Activated CD4-positive, CD25-positive, alpha-beta regulatory T cell treated with anti-CD3 and anti-CD28 coated beads, Interleukin-2, amount 50 U/mL, for 72 hours (primary cell): ENCODE data around the gene GGCX.
"Not testable (repeated sequence)": the region's sequence is repeated elsewhere in the genome, so short reads cannot be mapped to it uniquely, and the experiment has no call there.

Source experiments
- DNase-seq: peaks from one replicate; pipeline ENCODE4 v3.0.0; 2021

The GGCX gene

GRCh38 chr2:85560812-85561279, 447 bp downstream of the GGCX start:
- DNase-seq, result no peak

GRCh38 chr2:85560403-85560726, 928 bp downstream of the GGCX start:
- not testable (repeated sequence) for DNase-seq

DNA sequence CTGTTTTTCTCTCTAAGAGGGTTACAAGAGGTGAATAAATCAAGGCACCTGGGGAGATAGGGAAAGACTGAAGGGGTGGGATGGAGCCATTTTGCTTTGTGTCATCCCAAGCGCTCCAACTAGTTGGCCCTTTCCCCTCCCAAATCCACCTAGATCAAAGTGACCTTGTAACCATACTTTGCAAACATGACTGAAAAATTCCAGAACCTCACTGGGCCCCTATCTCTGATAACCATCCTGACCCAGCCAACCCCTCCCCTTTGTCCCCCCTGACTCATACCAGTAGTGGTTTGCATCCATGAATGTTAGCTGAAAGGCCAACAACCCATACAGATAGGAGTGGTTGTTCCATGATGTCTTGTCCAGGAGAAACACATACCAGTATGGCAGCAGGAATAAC, 3.1 kb downstream of the GGCX start:
- no peak for DNase-seq

DNA sequence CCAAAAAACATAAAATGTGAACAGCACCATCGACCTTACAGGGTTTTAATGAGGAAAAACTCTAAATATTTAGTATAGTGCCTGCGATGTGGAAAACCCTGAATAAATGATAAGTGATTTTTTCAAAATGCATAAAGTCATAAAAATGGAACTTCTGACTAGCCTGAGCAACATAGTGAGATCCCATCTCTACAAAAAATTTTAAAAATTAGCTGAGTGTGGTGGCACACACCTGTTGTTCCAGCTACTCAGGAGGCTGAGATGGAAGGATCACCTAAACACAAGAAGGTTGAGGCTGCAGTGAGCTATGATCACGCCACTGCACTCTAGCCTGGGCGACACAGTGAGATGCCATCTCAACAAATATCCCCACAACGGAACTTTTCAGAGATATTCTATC, 4.2 kb downstream of the GGCX start:
- DNase-seq, result no peak

DNA sequence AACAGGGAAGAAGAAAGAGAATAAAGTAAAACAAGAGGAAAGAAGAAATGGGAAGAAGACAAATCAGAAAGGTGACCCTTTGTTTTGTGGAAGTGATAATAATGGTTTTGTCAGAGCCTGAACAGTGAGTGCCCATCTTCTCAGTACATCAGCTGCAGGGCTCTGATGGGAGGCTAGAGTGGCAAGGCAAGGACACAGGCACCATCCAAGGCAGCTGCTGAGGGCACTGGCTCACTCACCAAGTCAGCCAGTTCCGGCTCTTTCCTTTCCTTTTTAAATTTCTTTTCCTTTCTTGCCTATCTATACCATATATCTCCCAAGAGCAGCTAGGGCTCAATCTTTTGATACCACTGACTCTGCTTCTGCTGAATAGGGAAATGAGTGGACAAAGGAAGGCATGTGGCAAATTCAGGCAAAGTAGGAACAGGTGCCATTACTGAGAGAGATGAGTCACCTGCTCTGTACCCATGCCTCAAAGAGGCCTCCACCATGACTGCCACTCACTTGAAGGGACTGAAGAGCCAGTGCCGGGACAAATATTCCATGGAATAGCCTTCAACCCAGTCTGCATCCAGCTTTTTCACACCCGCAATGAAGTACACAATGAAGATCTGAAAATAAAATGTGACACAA, 6.2 kb downstream of the GGCX start:
- DNase-seq, result no peak

- DNase-seq, result no peak
Measured at GRCh38 chr2:85553184-85553583, 8.1 kb downstream of the GGCX start.

DNA sequence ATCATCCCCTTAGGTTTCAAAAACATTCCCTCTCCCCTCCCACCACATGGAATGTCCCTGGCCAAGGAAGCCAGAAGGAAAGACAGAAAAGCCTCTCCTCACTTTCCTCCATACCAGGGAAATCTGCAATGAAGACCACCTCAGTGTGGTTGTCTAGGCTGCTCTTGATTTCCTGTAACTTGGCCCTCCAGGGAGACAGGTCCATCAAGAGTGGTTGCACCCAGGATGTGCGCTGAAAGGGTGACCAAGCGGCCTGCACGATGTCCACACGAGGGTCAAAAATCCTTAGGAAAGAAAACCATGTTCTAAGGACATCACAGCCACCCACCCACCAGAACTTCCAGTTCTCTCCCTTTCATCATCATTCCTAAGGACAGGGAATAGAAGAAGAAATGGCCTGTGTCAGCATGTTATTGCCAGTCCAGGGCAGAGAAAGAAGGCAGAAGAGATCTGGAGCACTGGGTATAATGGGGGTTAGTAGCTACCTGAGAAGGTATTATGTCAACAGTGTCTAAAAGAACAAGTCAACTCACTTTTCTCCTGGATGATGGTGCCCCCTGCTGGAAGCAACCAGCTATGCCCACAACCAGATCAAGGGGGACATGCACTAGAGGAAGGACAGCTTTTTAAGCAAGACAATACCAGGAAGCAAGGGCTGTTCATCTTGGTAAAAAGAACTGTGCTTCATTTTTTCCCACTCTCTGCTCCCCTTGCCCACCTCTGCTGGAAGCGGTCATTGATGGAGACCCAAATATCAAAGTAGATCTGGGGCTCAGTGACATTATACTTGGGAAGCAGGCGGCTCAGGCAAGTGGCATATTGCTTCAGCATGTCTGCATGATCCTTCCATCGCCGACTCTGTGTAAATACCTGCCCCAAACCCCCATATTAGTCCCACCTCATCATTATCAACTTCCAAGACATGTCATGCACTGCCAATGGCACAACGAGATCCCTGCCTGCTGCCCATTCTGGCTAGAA, 9.3 kb downstream of the GGCX start:
- DNase-seq, result peak; percentile 83

DNA sequence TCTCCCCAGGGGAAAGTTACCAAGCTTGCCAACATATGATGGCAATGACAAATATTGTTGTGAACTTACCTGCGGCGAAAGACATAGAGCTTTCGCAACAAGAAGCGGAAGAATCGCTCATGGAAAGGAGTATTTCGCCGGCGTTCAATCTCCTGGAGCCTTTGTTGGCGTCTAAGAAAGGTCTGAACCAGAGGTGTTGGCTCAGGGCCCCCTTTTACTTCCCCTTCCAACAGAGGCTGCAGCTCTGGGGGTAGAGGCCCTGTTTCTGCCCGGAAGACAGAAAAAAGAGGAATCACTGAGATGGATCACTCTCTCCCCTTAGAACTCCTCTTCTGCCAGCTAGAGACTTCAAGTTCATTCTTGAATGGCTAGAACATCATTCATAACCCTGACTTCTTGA, 10.8 kb downstream of the GGCX start:
- DNase-seq, result no peak

DNA sequence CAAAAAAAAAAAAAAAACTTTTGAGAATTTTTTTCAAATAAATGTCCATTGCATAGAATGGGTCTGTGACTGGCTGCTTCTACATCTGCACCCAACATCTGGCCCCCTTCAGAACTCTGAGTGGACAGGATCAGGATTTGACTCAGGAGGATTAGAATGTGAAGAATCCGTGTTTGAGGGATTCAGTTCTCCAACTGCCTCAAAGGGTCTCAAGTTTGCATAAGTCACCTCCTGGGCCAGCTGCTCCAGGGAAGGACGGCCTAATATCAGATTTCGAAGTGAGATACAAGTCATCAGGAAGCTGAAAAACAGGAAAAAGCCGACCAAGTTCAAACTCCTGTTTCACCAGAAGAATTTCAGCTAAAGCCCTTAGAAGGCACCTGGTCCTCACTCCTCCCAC, 11.5 kb downstream of the GGCX start:
- DNase-seq, result no peak

GRCh38 chr2:85549095-85549494, 12.2 kb downstream of the GGCX start:
- DNase-seq, result no peak

GRCh38 chr2:85548608-85548900, 12.7 kb downstream of the GGCX start:
- DNase-seq, result no peak

- no peak for DNase-seq
Measured at GRCh38 chr2:85547859-85548607, 13.3 kb downstream of the GGCX start.

- no peak for DNase-seq
Measured at GRCh38 chr2:85547089-85547858, 14.0 kb downstream of the GGCX start.

GRCh38 chr2:85545780-85546240, 15.5 kb downstream of the GGCX start:
- DNase-seq, result no peak

GRCh38 chr2:85544915-85545779, 16.1 kb downstream of the GGCX start:
- DNase-seq, result not testable (repeated sequence)

- not testable (repeated sequence) for DNase-seq
Measured at GRCh38 chr2:85544254-85544691, 17.0 kb downstream of the GGCX start.

DNA sequence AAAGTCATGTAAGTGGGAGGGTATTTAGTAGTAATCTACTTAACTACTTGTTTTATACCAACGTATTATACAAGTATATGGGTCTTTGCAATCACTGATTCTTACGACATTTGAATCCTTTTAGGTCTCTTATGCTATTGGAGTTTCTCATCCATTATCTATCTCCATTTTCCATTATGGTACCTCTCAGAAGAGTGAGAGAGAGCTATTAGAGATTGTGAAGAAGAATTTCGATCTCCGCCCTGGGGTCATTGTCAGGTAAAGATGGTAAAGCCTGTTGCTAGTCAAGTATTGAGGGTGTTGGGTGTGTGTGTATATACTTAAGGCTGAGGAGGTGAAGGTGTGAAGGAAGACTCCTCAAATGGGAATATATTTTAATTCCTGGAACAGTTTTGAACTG, 18.5 kb downstream of the GGCX start:
- DNase-seq, result no peak

DNA sequence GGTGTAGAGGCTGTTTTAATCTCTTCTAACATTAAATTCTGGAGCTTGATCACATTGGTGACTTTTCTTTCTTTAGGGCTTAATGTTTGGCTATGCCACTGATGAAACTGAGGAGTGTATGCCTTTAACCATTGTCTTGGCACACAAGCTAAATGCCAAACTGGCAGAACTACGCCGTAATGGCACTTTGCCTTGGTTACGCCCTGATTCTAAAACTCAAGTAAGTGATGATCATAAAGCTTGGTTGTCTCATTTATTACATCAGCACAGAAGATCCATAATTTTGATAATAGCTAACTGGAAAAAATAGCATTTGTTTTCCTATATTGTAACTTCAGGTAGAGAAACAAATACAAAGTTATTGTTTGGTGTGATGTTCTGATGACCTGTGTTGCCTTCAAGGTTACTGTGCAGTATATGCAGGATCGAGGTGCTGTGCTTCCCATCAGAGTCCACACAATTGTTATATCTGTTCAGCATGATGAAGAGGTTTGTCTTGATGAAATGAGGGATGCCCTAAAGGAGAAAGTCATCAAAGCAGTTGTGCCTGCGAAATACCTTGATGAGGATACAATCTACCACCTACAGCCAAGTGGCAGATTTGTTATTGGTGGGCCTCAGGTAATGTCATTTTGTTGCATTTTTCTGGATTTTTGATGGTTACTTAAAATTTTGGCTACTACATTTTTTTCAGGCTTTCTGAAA, 19.4 kb downstream of the GGCX start:
- DNase-seq, result no peak

- no peak for DNase-seq
Measured at GRCh38 chr2:85541262-85541661, 20.0 kb downstream of the GGCX start.

DNA sequence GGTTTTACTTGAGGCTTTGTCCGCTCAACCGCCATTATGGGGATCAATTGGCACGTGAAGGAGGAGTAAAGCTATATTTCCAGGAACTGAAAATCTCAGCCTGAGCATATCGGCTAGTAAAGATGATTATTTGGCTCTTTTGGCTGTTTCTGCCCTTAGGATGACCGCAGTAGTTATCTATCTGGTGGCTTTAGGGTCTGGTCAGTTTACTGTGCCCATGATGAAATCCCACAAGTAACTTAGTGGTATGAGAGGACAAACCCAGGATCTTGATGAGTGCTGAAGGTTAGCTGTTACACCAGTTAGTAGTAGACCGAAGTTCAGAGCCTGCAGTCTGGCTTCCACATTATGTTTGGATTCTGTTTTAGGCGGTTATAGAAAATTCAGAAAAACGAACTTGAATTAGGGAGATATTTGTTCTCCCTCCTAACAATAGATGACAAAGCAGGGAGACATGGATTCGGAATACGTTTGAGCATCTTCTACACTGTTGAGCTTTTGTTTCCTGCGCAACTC, 21.1 kb downstream of the GGCX start:
- no peak for DNase-seq
